K562 (cell line): ENCODE measurements around the gene PALLD.

Source experiments
- EHMT2 ChIP-seq: fragments of 450-650 bp; IDR thresholded peaks from 2 replicates; pipeline ENCODE4 v1.6.1; 2018; ENCODE audit warnings: antibody characterized with exemption
- GABPA ChIP-seq: fragments of 200-800 bp; sonication (Bioruptor generic); conservative IDR thresholded peaks from 2 replicates; pipeline ENCODE4 v1.6.1; 2016; ENCODE audit warnings: low read depth, missing genetic modification characterization, missing compliant biosample characterization
- HCFC1 ChIP-seq: IDR thresholded peaks from 2 replicates; pipeline ENCODE4 v1.6.1; 2012; ENCODE audit warnings: low read depth, low read length, improper control_type of control experiment
- MED1 ChIP-seq: sonication (generic); formaldehyde crosslinking; IDR thresholded peaks from 2 replicates; pipeline ENCODE4 v1.8.1; 2023; ENCODE audit warnings: missing genetic modification reagents, borderline replicate concordance
- NCOA2 ChIP-seq, 2 experiments: fragments of 450-650 bp; IDR thresholded peaks; 2 replicates each; pipeline ENCODE4 v1.6.1; 2018; ENCODE audit warnings: mild to moderate bottlenecking in 2 of 2, moderate library complexity in 1 of 2; ENCODE audit not compliant: partially characterized antibody in 2 of 2
- ZFP30 ChIP-seq: fragments of 250-450 bp; sonication (Bioruptor Pico); IDR thresholded peaks from 2 replicates; pipeline ENCODE4 v1.8.0; 2022; ENCODE audit warnings: moderate library complexity, mild to moderate bottlenecking, inconsistent platforms, borderline replicate concordance
- ZNF551 ChIP-seq: fragments of 250-450 bp; sonication (Bioruptor Pico); IDR thresholded peaks from 2 replicates; pipeline ENCODE4 v1.5.0; 2021; ENCODE audit warnings: mild to moderate bottlenecking, moderate library complexity

GRCh38 chr4:168724686-168725411 lies 228.0 kb downstream of the PALLD start:
- TF ChIP-seq ZNF551: no peak
- TF ChIP-seq EHMT2: no peak
- no peak for TF ChIP-seq ZFP30
- TF ChIP-seq GABPA (tag): no peak
- no peak for TF ChIP-seq NCOA2 (IDR thresholded peaks at IDR 0.05; ENCODE audit: partially characterized antibody in 2 of 2)
- TF ChIP-seq HCFC1: no peak
- TF ChIP-seq MED1 (CRISPR knock-in tag): no peak
